Inflammatory macrophage treated with lipopolysaccharide for 4 hours (primary cell): ENCODE results near the gene FGFBP2.
"Not testable (repeated sequence)": the region's sequence is repeated elsewhere in the genome, so short reads cannot be mapped to it uniquely, and the experiment has no call there.

Source experiments
- DNase-seq: peaks from one replicate; pipeline ENCODE4 v3.0.0-alpha.2; 2020

Gene FGFBP2

DNA sequence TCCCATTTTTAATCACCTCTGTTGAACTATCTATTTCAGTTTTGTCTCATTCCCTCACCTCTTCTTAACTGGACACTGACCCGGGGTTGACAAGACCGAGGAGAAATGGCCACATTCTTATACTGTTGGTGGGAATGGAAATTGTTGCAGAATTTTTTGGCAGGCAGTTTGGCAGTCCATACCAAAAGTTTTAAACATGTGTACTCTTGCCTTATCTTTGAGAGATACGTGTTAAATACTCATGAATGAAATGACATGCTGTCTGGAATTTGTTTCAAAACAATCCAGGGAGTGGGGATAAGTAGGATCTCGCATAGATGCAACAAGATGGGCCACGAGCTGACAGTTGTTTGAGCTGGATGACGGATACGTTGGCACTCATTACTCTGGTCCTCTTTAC is 36.5 kb downstream of the FGFBP2 start:
- DNase-seq = no peak

DNA sequence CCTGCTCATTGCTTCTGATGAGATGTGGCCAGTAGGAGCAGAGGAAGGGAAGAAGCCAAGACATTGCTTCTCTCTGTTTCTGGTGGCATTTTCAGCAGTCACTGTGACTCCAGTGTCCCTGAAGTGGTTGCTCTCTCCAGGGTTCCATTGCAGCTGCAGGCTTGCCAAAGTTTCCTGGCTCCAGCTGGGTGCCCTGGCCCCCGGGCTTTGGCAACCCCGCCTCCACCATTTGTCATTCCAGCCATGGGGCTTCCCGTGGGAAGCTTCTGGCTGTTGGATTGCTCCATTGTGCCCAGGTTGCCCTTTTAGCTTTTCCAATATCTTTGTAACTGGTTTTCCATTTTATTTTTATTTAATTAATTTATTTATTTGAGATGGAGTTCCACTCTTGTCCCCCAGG is 37.1 kb downstream of the FGFBP2 start:
- no peak for DNase-seq

DNA sequence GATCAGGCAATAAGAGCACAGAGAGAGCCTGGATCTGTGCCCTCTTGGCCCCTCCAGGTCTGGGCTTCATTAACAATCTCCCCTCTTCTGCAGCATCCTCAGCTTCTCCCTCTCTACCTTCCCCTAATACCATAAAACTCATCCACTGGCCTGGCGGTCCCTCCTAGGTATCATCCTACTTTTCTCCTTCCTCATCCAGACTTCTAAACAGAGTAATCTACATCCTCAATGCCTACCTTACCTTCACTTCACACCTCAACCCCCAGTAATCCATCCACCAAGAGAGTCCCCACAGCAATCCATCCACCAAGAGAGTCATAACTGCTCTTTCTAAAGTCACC is 41.4 kb downstream of the FGFBP2 start:
- no peak for DNase-seq

DNA sequence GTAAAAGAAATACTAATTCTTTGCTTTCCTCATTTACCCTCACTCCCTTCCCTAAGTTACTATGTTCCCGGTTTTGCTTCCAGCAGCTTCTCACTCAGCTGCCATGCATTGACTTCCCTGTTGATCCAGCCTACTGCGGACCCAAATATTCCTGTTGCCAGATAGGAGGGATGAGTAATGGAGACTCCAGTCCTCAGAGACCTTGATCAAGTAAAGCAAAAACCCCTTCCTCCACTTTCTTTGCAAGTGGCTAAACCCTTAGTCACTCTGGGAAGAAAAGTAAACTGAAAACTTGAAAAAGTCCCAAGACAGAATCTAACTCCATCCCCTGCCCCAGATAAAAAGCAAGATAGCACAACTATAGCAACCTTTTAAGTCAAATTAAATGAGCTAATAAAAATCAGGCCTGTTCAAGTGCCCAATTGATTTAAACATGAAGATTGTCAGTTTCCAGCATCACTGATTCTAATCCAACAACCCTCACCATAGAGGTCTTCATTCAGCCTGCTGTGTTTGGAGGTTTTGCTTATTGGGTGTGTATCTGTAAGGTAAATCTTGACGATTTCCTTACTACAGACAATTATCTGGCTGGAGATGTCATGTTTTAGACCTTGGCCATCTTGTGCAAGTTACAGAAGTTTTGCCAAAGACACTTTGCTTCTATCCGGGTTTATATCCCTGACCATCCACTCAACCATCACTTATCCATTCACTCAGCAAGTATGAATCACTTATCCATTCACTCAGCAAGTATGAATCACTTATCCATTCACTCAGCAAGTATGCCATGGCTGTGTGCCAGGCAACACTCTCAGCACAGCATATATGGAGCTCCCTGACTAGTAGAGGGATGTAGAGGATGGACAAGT is 42.0 kb downstream of the FGFBP2 start:
- DNase-seq = no peak

DNA sequence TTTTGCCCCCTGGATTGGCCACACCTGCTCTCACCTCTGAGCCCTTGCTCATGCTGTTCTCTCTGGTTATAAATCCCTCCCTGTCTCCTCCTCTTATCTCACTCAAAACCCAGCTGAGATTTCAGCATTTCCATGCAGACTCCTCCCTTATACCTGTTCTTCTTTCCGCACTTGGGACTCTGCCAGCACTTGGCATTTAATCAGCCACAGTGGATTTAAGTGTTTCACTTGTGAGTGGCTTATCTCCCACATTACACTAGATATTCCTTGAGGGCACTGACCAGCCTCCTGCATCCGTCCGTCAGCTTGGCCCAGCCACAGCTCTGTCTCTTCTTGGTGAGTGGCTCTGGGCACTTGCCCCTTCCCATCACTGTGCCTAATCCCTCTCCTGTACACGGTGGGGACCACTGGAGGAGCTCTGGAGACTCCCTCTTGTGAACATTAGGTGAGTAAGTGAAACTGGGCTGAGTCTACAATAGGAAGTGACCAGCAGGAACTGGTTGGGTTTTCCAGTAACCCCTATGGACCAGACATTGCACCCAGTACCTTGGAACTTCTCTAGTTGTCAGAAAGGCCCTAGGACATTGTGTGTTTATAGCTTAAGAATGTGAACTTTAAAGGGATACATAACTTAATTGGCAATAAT is 44.4 kb downstream of the FGFBP2 start:
- no peak for DNase-seq

DNA sequence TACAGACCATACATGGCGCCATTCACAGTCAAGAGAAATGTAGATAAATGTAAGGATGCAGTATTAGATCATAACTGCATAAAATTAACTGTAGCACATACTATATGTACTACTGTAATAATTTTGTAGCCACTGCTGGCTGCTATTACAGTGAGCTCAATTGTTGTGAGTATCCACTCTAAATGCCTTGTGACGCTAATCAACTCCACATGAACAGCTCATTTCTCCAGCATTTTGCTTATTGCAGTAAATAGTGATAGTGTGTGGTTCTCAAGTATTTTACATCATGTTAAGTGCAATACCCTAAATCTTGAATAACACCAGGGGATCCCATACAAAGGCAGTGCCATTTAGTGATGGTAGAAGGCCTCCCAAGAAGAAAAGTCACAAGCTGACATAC is 45.7 kb downstream of the FGFBP2 start:
- DNase-seq = no peak

DNA sequence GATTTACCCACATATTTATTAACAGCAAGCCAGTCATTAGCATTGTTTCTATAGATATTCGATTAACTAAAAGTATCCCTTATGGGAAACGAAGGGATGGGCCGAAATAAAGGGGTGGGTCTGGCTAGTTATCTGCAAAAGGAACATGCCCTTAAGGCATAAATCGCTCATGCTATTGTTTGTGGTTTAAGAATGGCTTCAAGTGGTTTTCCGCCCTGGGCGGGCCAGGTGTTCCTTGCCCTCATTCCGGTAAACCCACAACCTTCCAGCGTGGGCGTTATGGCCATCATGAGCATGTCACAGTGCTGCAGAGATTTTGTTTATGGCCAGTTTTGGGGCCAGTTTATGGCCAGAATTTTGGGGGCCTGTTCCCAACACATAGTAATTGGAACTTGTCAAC is 46.6 kb downstream of the FGFBP2 start:
- not testable (repeated sequence) for DNase-seq

DNA sequence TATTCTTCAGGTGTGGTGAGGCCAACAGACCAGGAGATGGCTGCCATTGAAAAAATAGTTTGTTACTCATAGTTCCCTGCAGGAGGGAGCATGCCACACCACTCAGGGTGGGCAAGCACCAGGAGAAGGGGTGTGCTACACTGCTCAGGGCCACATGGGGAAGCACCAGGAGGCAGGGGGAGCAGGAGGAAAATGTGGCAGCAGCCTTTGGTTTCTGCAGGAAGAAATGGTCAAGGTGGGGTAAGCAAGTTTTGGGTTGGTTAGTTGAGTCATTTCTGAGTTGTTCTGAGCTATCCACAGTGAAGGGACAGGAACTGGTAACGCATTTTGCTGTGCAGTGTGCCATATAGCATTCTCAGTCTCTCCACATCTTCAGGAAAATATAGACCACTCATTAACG is 48.2 kb downstream of the FGFBP2 start:
- no peak for DNase-seq

DNA sequence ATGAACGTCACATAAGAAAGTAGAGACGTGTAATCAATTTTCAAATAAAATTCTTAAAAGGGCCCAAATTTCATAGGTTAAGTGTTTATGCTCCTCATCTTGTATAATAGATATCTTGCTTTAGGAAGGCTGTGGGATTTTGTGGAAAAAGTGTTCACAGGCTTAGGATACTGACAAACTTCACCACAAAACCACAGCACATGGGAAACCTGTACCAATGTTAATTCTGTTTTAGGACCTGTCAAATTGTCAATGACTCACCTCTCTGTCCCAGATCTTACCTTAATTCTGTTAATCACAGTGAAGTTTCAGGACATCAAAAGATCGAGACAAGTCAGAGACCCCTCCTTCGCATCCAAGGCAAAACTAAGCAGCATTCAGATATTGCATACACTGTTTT is 48.7 kb downstream of the FGFBP2 start:
- no peak for DNase-seq

DNA sequence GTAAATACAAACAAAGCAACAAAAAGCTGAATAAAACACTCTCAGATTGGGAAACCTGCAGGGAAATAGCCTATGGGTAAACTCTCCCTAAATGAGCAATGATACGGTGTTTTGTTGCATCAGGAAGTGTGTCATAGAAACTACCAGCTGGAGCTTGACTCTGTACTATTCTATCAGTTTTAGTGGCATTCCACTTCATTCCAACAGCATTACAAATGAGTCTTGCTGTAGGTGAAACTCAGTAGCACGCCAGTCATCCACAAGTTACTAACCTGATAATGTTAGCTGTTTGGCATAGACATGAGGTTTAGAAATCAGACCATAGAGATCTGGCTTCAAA is 49.4 kb downstream of the FGFBP2 start:
- no peak for DNase-seq

DNA sequence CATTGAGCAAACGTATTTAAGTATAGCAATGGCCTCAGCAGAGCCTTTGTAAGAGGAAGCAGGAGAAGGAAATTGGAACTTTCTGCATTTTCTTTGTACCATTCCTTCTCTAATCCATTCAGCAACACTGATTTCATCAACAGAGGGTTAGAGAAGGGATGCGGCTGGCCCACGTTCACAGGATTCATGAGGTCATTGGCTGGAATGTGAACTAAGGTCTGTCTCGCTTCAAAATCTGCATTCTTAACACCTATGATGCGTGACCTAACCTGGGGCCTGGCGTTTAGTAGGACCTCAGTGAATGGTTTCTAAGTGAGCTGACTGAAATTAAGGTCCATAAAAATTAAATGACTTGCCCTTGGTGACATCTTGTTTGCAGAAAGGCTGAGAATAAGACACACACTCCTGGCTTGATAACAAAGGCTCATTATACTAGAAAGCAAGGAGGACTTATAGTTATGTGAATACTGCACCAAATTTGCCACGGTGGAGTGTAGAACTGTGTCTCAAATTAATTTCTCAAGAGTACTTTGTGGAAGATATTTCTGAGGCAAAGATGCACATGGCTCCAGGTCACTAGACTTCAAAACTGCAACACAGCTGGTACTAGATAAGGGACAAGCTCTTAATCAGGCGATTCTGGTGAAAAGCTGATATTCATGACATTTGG is 49.9 kb downstream of the FGFBP2 start:
- DNase-seq = no peak

DNA sequence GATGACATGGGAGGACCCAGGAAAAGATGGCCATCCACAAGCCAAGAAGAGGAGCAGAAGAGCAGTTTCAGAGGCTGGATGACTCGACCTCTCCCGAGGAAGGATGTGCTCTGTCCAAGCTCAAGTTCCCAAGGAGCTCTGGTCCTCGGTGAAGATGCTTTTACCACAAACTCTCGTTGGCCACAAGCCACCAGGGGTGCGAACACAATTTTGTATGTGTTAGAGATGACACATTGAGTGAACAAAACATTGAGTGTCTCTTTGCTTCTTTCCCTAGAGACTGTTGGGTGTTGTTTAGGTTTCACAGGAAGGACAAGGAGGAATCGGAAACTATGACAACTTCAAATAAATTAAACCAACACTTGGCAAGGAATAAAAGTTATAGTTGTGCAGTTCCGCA is 50.7 kb downstream of the FGFBP2 start:
- no peak for DNase-seq
